ENCODE data around the gene KRT10.
"Not testable (repeated sequence)": the region's sequence is repeated elsewhere in the genome, so short reads cannot be mapped to it uniquely, and the experiment has no call there.

Gene KRT10

DNA sequence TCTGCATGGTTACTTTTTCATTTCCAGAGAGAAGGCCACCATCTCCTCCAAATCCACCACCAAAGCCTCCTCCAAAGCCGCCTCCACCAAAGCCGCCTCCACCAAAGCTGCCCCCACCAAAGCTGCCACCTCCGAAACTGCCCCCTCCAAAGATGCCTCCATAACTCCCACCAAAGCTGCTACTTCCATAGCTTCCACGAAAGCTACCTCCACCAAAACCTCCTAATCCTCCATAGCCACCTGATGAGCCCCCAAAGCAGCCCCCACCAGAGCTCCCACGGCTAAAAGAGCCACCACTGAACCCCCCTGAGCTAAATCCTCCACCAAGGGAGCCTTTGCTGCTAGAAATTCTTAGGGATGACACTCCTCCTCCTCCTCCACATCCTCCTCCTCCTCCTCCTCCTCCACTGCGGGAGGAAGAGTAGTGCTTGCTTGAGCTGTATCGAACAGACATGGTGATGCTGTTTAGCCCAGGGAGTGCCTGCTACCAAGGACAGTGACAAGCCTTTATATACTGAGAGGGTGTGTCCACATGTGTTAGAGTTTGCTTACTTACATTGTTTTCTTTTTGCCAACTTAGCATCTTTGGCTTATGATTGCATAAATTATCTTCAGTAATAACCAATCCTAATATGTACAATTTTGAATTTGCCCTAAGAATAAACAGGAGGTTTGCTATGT is at the start of gene KRT10:
TSS of gene KRT10 (minus strand) at position 483 of the 681 bp plus-strand sequence. CDS start at position 454, 29 bp downstream.
- no peak for DNase-seq (ENCODE audit: low read depth in 3 of 3, low spot score in 1 of 3)

DNA sequence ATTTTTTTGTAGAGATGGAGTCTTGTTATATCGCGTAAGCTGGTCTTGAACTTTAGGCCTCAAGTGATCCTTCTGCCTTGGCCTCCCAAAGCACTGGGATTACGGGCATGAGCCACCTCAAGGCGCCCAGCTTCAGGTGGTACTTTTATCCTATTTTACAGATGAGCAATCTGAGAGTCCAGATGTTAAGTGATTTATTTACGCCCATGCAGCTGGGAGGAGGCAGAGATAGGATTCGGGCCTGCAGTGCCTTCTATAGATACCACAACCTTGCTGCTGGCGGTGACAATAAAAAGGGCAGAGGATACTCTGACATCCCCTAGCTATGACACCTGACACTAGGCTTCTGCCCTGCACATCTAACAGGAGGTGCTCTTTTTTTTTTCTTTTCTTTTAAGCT is 48.9 kb upstream of the KRT10 start:
- DNase-seq (ENCODE audit: low read depth in 3 of 3, low spot score in 1 of 3): no peak

DNA sequence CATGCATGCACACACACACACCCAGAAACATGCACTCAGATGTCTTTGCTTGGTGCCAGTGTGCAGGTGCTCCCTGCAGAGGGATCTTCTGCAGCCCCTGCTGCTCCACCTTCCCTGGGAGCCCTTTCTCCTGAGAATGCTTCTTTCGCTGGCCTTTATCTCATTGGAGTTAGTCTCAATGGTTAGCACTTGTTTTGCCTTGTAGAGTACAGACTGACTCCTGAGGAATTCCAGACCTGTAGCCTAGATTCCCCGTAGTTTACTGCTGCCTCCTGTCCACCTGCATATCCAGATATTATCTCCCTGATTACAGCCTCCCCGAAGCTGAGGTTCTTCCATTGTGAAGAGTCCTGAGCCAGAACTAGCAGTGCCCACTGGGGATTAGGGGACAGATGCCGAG is 47.7 kb upstream of the KRT10 start:
- no peak for DNase-seq (ENCODE audit: low read depth in 3 of 3, low spot score in 1 of 3)

DNA sequence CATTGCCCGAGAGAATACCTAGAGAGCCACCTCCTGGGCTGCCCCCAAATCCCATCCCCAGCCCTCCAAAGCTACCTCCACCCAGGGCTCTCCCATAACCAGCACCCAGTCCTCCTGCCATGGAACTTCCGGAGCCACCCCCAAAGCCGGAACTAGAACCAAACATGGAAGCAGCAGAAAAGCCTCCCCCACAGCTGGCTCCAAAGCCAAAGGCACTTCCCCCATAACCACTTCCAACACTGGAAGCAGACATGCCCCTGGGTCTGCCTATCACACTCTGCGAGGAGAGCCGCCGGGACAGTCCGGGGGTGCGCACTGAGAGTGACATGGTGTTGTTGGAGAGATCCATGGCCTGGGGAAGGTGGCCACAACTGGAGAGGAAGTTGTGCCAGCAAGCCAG is 44.4 kb upstream of the KRT10 start, which contains the start of gene KRT12:
TSS of gene KRT12 (minus strand) at position 386 of the 400 bp plus-strand sequence. CDS start at position 349, 37 bp downstream.
- DNase-seq (ENCODE audit: low read depth in 3 of 3, low spot score in 1 of 3): no peak

DNA sequence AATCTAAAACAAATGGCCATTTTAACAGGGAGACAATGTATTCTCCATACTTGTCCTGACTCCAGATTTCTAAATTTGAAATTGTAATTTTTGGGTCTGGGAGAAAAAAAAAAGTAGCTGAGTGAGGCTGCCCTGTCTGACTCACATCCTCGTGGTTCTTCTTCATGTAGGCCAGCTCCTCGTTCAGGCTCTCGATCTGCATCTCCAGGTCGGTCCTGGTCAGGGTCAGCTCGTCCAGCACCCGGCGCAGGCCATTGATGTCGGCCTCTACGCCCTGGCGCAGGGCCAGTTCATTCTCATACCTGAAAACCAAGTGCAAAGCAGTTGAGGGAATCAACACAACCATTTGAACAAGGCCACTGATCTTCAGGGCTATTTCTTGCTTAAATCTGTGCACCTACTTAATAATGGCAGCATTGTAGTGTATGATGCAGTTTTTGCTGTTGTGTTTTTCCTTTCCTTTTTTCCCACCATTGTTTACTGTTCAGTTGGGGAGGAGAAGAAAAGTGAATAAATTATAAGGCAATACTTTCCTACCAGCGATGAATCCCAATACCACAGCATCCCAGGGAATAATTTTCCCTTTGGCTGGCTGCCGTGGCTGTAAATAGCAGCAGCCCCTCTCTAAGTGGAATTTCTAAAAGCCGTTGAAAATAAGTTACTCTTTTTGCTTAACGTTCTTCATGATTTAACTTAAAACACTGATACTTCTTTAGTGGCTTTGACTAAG is 42.4 kb upstream of the KRT10 start:
- DNase-seq (ENCODE audit: low read depth in 3 of 3, low spot score in 1 of 3): no peak

DNA sequence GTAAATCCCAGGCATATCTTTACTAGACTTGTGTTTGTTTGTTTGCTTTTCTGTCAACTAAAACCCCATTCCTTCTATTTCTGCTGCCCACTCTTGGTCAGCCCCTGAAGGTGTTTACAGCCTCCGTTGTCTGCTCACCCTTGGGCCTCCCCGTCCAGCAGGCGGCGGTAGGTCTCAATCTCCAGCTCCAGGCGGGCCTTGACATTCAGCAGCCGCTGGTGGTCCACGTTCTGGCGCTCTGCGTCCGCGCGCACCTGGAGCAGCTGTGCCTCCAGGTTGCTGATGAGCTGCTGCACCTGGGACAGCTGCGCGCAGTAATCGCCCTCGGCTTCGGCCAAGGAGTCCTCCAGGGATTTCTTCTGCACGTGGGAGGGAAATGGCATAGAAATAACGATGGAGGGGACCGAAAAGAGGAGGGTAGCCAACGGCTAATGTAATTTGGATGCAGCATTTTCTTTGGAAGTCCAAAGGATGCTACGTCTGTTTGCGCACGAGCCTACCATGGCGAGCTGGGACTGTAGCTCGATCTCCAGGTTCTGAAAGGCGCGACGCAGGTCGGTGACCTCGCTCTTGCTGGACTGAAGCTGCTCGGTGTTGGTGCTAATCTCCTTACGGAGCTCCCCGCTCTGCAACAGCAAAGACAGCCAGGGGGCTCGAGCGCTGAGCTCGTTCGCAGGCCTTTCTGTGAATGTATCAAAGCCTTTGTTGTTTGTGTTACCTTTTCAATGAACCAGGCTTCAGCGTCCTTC is 40.7 kb upstream of the KRT10 start:
- DNase-seq (ENCODE audit: low read depth in 3 of 3, low spot score in 1 of 3): no peak

DNA sequence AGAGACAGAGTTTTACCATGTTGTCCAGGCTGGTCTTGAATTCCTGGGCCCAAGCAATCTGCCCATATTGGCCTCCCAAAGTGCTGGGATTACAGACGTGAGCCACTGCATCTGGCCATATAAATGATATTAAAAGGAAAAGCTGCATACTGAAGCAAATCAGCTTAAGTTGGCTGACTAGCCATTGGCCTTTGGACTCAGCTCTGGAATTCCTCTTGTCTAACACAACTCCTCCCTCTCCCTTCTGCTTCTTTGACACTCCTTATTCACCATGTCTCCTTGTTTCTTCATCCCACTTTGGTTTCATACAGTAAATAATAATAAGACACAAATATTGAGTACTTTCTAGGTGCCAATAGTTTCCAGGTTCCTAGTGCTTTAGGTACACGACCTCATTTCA is 37.1 kb upstream of the KRT10 start:
- no peak for DNase-seq (ENCODE audit: low read depth in 3 of 3, low spot score in 1 of 3)

DNA sequence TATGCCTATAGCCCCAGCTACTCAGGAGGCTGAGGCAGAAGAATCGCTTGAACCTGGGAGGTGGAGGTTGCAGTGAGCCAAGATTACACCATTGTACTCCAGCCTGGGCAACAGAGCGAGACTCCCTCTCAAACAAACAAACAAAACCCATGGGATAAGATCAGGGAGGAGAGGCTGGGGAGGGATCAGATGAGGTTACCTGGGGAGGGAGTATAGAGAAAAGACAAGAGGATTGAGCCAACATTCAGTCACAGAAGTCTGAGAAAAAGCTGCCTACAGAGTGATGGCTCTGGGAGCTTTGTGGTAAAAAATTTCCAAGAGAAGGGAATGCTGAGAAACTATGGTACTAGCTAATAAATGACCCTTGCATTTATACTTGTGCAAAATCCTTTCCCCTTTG is 36.3 kb upstream of the KRT10 start:
- not testable (repeated sequence) for DNase-seq (ENCODE audit: low read depth in 3 of 3, low spot score in 1 of 3)

DNA sequence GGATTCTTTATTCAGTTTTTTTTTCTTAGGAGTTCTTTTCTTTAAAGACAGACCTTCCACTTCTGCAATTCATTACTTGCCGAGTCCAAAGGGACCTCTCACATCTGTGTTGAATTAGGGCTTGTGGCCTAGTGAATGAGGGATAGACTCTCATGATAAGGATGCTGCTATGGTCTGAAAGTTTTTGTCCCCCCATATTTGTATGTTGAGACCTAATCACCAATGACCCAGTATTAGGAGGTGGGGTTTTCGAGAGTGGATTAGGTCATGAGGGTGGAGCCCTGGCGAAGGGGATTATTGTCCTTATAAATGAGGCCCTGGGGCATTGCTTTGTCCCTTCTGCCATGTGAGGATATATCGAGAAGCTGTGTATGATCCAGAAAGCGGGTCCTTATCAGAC is 35.1 kb upstream of the KRT10 start:
- no peak for DNase-seq (ENCODE audit: low read depth in 3 of 3, low spot score in 1 of 3)

DNA sequence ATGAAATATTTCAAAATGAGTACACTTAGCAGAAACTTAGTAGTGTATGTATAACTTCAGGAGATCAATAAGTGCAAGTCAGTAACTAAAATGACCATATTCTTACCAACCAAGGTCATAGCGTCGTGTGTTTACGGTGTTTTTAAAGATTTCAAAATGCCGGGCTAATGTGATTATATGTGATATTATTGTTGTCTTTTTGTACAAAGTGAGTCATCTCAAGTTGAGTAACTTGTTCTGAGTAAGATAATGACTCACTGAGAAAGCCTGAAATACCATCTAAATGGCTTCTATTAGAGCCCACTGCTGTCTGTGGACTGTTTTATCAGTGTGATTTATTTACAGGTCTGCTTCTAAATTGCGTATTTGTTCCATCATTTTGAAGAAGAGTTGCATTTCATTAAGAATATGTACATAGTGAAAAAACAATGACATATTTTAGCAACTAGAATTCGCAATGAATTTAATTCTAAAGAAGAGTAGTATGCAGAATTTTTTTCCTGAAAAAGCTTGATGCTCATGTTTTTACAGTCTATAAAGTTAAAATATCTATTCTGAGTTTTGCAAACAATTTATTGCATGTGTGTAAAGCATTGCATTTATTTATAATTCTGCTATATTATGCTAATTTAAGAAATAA is 31.9 kb upstream of the KRT10 start:
- no peak for DNase-seq (ENCODE audit: low read depth in 3 of 3, low spot score in 1 of 3)

DNA sequence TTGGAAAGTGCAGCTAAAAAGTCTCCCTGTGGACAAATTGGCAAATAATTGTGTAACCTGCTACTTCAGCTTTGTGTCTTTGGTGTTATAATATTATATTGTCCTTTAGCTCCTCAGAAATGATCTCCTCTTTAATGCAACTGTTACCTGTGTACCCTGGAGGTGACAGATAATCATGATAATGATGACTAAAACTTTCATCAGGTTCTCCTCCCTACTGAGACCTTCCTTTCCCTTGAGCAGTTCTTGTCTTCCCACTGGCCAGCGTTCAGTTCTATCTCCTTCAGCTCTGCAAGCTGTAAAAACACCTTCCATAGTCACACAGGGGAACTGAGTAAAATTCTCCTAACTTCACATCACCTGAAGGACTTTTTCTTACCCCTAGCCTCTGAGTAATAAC is 29.9 kb upstream of the KRT10 start:
- no peak for DNase-seq (ENCODE audit: low read depth in 3 of 3, low spot score in 1 of 3)

DNA sequence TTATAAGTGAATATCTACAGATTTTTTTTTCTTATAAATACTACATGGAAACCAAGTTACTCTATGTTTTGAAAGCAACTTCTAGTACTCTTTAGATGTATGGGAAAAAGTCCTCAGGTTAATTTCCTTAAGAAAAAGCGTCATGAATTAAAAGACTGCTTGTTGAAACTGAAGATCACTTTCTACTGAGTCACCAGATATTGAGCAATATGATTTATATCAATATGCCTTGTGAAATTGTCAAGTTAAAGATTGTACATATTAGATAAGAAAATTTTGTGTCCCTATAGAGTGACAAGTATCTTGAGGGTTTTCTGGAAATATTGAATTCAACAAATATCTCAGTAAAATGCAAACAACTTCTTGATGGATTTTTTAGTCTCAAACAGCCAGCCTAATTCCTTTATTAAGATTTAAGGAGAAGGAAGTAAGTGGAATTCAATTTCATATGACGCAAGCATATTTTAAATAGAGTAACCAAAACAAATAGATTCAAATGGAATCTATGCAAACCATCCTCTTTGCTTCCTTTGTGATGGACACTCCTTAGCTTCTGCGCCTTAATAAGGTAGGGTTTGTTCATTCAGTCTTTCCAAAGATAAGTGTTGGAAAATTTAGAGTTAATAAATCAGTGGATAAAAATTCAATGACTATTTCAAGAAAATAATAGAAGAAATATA is 28.0 kb upstream of the KRT10 start:
- DNase-seq (ENCODE audit: low read depth in 3 of 3, low spot score in 1 of 3): no peak

DNA sequence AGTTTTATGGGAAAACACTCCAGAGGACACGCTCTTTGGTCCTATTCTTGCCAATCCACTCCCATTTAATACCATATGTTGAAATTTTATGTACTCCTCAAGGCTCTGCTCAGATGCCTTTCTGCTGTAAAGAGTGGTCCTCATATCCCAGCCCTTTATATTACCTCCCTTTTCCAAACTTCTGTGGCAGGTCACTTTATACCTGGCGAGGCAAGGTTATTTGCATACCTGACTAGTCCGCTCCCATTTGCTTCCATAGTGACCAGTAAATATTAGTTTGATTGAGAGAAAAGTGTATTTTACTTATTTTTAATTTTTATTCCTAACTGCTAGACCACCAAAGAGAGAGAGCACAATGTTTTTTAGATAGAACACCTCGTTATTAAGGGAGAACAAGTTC is 27.3 kb upstream of the KRT10 start:
- no peak for DNase-seq (ENCODE audit: low read depth in 3 of 3, low spot score in 1 of 3)

DNA sequence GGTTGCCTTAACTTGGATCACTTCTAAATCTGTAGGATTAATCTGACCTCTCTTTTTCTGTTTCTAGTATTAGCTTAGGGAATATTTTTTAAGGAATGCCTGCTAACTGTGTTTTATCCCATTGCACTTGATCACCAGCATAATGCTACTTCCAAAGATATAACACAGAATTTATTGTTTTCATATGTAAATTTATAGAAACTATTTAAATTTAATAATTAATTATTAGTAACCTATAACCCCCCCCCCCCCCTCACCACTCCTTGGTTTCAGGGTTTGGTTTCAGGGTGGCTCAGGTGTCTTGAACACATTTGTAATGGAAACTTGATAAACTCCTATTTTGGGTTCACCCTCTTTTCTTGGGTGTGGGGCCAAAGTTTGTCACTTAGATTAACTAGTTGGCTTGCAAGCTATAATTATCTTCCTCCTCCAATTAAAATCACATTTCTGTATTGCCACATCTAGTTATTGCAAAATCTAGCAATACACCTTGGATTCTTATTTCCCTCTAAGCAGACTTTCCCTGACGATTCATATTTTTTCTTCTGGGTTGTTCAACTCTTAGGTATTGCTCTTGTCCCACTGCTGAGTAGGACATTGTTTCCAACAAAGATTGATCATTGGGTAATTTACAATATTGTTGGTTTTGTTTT is 26.3 kb upstream of the KRT10 start:
- no peak for DNase-seq (ENCODE audit: low read depth in 3 of 3, low spot score in 1 of 3)

DNA sequence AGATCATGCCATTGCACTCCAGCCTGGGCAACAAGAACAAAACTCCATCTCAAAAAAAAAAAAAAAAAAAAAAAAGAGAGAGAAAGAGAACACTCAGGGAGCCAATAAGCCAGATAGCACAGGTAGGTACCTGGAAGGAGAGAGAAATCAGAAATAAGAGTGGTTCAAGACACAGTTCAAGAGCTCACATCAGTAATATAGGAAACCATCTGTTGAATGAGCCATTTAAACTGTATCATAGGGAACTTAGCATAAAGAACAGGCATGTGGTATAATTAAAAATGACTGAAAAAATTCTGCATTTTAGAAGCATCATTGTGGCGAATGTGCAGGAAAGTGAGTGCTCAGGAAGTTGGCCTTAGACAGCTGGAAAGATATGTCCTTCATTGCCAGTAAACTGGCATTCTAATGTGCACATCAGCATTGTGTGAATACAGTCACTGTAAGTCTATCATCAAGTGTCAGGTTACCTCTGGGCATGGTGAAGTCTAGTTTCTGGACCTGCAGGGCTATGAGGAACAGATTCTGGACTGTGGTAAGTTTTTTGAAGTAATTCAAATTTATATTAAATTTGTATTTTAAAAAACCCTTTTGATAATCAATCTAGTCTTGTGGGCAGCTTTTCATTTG is 24.2 kb upstream of the KRT10 start:
- DNase-seq (ENCODE audit: low read depth in 3 of 3, low spot score in 1 of 3): no peak

DNA sequence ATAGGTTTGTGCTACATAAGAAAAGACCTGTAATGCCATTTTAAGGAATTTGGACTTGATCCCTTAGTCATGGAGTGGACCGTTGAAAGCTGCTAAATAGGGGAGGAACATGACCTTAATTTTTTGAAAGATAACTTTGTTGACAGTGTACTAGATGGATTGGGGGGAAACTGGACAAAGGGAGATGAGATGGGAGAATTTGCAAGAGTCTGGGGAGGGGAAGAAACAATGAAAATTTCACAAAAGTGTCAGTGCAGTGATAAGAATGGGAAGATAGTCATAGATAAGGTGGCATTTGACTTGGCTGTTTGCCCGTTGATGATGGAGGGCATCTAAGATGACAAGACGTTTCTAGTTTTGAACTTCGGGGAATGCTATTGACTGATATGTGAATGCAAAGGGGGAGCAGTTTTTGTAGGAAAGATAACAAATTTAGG is 22.3 kb upstream of the KRT10 start:
- no peak for DNase-seq (ENCODE audit: low read depth in 3 of 3, low spot score in 1 of 3)

DNA sequence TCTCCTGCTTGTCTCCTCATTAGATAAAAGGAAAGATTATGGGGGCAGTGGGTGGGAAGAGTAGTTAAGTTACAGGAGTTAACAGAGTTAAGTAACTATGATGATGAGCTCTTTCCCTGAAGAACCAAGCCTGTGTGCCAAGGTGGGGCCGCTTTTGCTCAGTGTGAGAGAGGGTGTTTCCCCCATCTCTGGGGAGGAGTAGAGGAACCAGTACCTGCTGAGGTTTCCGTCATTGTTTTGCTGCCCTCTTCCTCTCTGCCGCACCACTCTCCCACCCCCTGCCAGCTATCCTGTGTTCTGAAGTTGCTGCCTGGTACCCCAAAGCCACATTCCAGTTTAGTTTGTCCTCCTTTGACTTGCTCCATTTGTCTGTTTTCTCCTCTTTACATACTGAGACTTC is 20.8 kb upstream of the KRT10 start:
- DNase-seq (ENCODE audit: low read depth in 3 of 3, low spot score in 1 of 3): no peak

DNA sequence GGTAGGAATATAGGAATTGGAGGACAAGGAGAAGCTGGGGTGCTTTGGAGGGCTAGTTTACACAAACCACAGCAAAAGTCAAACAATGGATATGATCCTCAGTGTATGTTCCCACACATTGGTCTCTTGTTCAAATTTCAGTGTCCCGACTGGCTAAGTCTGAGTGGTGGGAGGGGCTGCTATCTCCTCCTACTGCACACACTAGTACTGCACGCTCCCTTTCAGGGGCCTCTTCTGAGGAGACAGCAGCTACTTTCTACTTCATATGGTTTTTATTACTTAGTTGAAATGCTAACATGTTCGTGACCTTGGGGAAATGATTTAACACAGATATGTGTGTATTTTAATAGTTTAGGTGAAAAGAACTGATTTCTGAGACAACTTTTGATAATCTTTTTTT is 18.8 kb upstream of the KRT10 start:
- DNase-seq (ENCODE audit: low read depth in 3 of 3, low spot score in 1 of 3): no peak

DNA sequence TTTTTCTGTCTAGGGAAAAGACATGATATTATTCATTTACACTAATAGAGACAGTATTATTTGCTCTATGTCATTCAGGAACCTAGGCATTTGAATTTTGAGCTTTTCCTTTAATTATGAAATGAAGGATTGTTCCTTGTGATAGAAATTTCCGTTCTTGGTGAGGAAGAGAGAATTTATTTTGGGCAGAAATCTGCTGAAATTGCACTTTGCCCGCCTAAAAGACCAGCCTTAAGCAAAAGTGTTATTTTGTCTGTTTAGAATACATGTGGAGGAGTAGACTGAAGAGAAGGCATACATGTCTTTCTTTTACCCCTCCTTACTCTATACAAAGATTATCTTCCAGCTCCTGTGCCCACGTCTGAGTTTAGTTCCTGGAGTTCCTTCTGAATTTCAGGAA is 16.8 kb upstream of the KRT10 start:
- no peak for DNase-seq (ENCODE audit: low read depth in 3 of 3, low spot score in 1 of 3)

DNA sequence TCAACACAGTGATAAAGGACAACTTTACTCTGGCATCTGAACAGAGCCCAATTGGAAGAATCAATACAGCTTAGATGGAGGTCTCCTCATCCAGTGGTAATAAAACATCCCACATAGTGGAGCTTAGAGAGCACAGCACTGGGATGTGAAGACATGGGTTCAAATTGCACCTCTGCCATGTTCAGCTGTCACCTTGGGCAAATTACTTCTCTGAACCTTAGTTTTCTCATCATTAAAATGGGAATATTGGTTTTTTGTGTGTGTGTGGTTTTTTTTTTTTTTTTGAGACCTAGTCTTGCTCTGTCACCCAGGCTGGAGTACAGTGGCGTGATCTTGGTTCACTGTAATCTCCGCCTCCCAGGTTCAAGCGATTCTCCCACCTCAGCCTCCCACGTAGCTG is 13.6 kb upstream of the KRT10 start:
- no peak for DNase-seq (ENCODE audit: low read depth in 3 of 3, low spot score in 1 of 3)
